CD4-positive, alpha-beta T cell treated with Interleukin-6 for 4 hours (primary cell): ENCODE data around the gene NXPH4.

Experiments used
- DNase-seq: peaks from one replicate; pipeline ENCODE4 v3.0.0-alpha.2; 2020; ENCODE audit warnings: mixed read lengths

Gene NXPH4

GRCh38 chr12:57233357-57234232, 17.0 kb downstream of the NXPH4 start:
- DNase-seq: no peak

- DNase-seq: no peak
These were observed 17.6 kb downstream of the NXPH4 start for GRCh38 chr12:57234233-57234570.

GRCh38 chr12:57234571-57235016, 18.0 kb downstream of the NXPH4 start:
- DNase-seq: no peak

DNA sequence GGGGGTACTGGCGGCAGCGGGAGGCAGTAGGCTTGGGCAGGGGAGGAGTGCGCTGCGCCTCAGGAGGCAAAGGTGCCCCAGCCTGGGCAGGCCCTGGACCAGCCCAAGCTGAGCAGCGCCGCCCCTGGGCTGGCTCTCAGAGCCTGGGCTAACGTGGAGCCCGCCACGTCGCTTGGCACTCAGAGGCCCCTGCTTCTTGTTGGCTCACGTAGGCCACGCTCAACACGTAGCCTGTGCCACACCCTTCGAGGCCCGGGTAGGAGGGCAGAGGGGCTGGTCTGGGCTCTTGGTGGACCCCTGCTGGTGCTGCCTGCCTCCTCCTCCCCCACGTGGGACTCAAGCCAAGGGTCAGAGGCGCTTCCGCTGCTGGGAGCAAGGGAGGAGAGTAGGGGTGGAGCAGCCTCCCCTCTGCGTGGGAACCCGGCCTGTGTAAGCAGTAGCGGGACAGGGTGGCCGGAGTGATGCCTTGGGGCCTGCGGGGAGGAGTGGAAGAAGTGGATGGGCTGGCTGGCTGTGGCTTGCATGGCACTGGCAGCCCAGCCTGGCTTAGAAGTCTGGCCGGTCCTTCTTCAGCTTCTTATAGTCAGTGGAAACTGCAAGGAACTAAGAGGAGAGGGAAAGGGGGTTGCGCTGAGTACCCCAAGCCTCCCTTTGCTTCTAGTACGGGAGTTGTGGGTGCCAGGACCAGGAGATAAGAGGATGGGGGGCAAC, 18.6 kb downstream of the NXPH4 start:
- DNase-seq: no peak

DNA sequence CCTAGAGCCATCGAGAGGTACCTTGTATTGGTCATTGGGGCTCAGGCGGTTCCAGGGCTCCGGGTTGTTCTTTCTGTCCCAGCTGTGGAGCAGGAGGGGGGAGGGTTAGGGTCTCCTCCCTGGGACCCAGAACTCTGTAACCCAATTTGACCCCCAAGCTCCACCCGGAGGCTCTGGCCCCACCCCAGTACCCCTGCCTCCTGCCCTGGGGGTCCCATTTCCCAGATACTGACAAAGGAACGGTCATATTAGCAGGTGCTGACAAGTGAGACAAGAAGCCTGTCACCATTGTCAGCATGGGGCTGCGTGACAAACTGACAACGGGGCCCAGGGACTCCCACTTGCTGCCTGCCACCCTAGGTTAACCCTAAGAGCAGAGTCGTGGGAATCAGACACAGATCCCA, 19.1 kb downstream of the NXPH4 start:
- DNase-seq: no peak

GRCh38 chr12:57236201-57236924, 19.8 kb downstream of the NXPH4 start:
- no peak for DNase-seq

DNA sequence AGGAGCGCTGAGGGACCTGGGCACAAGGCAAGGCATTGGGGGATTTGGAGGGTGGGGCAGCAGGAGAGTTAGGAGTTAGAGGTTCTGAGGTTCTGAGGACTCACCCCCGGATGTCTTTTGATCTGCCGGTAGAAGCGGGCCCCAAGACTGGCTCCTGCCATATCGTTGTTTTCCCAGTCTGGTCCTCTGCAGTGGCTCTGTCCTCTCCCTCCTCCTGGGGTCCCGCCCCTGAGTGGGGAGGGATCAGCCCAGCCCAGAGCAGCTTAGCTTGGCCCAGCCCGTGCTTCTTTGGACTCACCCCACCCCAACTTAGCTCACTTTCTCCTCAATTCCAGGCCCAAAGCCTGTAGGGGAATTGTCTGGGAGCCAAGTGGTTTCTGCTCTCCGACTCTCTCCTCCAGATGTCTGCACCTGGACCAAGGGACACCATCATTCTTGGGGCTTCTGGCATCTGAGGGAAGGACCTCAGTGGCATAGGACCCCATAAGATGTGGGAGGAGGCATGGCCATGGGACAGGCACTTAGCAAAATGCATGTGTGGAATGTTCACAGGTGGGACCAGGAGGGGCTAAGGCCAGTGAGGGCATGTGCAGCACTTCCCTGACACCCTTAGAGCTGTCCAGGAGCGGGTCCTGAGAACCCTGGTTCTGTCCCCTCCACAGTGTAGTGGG, 20.5 kb downstream of the NXPH4 start:
- no peak for DNase-seq

GRCh38 chr12:57237596-57237931, 21.0 kb downstream of the NXPH4 start:
- DNase-seq: no peak

DNA sequence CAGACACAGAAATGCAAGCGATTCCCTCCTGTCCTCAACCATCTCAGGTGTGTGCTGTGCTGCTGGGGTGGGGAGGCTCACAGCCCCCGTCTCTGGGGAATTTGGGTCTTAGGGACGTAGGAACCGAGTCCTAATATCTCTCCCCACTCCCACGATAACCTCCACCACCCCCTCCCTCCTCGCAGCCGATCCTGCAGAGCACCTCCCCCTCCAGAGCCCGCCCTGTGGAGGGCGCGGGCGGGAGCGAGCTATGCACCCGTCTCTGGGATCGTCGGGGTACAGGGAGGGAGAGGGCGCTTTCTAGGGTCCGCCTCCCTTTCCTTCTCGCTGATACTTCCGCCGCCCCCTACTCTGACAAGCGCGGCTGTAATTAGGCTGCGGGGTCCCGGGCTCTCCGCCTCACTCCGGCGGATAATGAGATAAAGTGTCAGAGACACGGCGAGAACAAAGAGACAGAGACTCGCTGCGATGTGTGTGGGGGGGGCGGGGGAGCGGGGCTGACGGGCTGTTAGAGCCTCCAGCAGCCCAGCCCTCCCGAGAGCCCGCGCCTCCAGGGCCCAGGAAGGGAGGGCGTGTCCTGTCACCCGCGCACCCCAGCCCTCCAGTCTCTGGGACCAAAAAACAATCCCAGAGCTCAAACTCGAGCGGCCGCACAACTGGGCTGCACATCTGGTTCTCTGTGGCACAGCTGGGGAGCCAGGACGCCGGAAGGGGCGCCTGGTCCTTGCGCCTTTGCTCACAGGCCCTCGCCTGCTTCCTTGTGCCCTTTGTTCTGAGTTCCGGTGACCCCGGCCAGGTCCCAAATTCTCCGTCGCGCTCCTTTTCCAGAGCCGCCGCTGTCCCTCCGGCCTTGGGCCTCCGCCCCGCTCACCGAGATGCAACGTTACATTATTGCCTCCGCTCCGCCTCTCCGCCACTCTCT, 21.6 kb downstream of the NXPH4 start:
- peak; percentile 59 for DNase-seq

DNA sequence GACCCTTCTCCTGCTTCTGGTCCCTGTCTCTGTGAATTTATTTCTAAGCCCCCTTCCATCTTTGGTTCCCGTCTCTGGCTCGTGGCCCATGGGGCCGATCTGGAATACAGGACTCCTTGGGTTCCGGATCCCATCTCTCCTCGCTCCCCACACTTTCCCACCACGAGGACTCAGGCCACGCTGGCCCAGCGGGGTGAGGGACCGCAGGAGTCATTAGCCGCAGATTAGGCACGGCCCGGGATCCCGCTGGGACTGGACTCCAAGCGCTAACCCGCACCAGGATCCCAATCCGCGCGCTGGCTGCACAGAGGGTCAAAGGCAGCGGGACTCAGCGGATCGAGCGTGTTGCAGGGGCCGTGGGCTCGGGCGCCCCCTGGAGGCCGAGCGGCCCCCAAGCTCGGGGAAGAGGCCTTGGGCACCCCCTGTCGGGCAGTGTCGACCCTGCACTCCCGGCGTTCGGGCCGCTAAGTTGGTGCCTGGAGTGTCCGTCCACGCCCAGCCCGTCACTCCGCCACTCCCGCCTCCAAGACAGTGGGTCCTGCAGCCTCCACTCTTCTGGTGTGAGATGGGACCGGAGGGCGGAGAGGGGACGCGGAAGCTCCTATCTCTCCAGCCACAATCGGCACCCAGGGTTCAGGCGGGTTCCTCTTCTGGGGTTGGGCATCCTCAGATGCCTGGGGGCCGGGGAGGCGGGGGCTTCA, 22.4 kb downstream of the NXPH4 start:
- DNase-seq: peak; percentile 89

DNA sequence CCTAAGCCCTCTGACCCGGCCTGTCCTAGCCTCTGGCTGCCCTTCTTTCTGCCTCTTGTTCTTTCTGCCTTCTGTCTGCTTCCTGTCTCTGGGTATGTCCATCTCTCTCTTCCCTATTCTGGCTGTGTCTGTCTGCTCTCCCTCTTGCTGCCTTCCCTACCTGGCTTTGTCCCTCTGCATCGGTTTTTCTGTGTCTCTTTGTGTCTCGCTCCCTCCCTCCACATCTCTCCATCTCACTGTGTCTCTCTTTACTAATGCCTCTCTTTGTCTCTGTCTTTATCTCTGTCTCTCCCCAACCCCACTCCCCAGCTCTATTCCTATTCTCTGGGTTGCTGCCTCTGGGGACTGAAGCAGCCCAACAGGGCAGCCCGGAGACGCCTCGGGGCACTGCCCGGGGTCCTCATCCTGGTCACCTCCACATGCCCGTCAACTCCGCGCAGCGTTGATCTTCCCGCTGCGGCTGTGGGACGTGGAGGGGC, 23.0 kb downstream of the NXPH4 start:
- no peak for DNase-seq

DNA sequence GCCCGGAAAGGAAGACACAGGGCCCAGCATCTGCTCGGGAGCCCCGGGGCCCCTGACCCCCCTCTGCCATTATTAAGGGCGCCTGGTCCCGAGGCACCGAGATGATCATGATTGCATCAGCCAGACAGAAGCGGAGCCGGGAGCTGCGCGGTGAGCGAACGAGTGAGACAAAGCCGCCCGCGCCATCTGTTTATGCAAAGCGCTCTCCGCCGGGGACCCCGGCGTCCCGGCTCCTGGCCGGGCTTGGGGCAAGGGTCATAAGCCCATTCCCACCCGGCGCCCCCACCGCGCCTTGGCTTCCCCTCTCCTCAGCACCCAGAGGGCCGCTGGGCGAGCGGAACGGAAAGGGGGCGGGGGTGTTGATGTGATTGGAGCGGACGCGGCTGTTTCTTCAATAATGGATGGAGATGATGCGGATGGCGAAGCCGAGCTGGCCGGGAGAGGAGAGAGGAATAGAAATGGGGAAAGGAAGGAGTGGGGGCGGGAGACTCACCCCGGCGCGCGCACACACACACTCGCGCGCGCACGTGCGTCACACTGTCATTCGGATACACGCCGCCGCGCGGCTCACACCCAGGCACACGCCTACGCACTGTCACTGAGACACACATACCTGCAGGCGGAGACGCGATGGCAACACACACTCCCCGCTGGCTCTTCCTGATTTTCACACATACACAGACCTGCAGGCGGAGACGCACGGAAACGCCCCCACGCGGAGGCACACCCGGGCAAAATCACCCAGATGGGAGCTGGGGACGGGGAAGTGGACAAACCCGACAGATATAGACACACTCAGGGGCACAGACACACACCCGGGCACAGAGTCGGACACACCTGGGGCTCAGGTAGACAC, 23.7 kb downstream of the NXPH4 start:
- peak; percentile 87 for DNase-seq

GRCh38 chr12:57240926-57241401, 24.4 kb downstream of the NXPH4 start:
- no peak for DNase-seq

DNA sequence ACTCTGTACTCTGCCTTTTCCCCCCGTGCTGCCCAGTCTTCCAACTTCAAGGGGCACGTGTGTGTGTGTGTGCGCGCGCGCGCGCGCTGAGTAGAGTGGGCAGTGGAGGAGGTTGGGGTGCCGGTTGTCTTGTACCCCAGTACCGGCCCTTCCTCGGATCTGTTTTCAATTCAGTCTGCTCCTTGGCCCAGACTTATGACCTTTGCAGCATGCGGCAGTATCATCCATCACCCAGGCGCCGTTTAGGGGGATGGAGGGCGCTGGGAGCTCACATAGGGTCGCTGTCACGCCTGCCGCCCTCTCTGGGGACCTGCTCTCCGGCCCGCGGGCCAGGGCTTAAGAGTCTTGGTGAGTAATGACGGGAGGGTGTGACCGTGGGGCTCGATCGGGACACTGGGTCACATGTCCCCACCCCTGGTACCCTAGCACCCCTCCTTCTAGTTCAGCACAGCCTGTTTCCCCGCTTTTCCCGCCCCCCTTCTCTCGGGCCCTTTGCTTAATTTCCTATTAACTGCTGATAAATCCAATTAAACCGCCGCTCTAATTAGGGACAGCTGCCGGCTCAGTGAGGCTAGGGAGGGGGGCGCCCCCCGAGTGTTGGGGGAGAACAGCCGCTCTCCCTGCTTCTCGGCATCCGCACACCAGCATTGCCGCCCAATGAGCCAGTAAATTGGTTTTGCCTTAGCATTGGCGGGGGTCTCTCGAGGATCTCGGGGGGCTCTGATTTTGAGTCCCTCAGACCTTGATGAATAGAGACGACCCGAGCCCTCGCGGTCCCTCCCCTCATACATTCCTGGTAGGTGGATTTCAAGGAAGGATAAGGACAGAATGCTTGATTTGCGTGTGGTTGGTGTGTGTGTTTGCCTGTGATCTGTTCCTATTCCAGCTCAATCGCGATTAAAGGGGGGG, 25.1 kb downstream of the NXPH4 start:
- DNase-seq: no peak

- no peak for DNase-seq
These were observed 25.7 kb downstream of the NXPH4 start for GRCh38 chr12:57242329-57242690.

DNA sequence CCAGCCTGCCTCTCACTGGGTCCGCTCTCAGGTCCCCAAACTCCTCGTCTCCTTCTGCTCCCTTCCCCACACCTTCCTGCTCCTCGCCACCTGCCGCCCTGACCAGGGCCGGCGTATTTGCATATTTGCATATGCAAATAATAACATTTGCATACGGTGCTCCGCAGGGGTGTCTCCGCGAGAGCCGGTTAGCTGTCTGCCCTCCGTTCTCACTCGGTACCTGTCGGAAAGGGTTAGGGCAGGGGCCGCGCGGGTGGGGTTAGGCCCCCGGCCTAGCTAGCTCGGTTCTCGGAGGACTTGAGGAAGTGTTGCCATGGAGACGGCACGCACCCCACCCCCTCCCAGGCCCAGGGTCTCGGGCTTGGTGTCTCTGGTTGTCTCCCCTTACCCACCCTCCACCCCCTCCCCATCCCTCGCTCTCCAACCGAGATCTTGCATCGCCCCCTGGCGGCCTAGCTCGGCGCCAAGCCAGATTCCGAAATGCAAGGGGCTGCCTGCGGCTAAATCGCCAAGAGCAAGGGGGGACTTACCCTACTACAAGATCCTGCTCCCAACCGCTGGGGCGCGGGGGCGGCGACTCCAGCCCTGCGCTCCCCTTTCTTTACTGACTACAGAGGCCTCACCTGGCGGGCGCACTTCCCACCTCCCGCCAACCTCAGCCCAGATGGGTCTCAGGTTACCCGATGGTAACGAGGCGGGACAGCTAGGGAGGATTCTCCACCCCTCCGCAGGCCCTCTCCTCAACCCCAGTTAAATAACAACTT, 26.3 kb downstream of the NXPH4 start:
- DNase-seq: peak; percentile 75

GRCh38 chr12:57243521-57244311, 27.1 kb downstream of the NXPH4 start:
- DNase-seq: peak; percentile 86
